H9 (cell line): Measurements from ENCODE around the gene ARF4. TPM values are rescaled to one million over a fixed set of nuclear protein-coding genes. Genes with fewer than 3 reads are reported as not detected.
A peak's percentile ranks its signal among the peaks of the same experiment; 100 is the strongest.

Experiments
- DNase-seq: peaks from one replicate; pipeline ENCODE4 v3.0.0-alpha.2; 2017
- H2AFZ ChIP-seq: one replicate; pipeline ENCODE4 v1.6.1; 2013; ENCODE audit warnings: mild to moderate bottlenecking, low read length, control low read depth, moderate library complexity
- H2AK5ac ChIP-seq: 2 replicates; pipeline ENCODE4 v1.6.1; 2013; ENCODE audit warnings: low read length, control low read depth, mixed read lengths; ENCODE audit not compliant: insufficient read length
- H2BK120ac ChIP-seq: one replicate; pipeline ENCODE4 v1.6.1; 2013; ENCODE audit warnings: low read depth, mild to moderate bottlenecking, low read length, control low read depth, inconsistent platforms; ENCODE audit not compliant: poor library complexity, severe bottlenecking
- H2BK12ac ChIP-seq: 2 replicates; pipeline ENCODE4 v1.6.1; 2013; ENCODE audit warnings: low read length, control low read depth, mixed read lengths, low read depth; ENCODE audit not compliant: insufficient read length
- H2BK15ac ChIP-seq: 2 replicates; pipeline ENCODE4 v1.6.1; 2013; ENCODE audit warnings: low read depth, low read length, control low read depth
- H2BK20ac ChIP-seq: one replicate; pipeline ENCODE4 v1.6.1; 2013; ENCODE audit warnings: low read depth, mild to moderate bottlenecking, low read length, control low read depth, inconsistent platforms; ENCODE audit not compliant: poor library complexity, severe bottlenecking
- H2BK5ac ChIP-seq: 2 replicates; pipeline ENCODE4 v1.6.1; 2013; ENCODE audit warnings: low read length, control low read depth, mixed read lengths; ENCODE audit not compliant: insufficient read length
- H3K14ac ChIP-seq: 2 replicates; pipeline ENCODE4 v1.6.1; 2013; ENCODE audit warnings: low read length, control low read depth; ENCODE audit not compliant: insufficient read depth
- H3K18ac ChIP-seq: 2 replicates; pipeline ENCODE4 v1.6.1; 2013; ENCODE audit warnings: low read depth, mild to moderate bottlenecking, mixed read lengths, low read length, control low read depth; ENCODE audit not compliant: insufficient read length
- H3K23ac ChIP-seq: 2 replicates; pipeline ENCODE4 v1.6.1; 2013; ENCODE audit warnings: low read length, control low read depth, mixed read lengths, low read depth; ENCODE audit not compliant: insufficient read length
- H3K23me2 ChIP-seq: 2 replicates; pipeline ENCODE4 v1.6.1; 2013; ENCODE audit warnings: low read depth, mild to moderate bottlenecking, mixed read lengths, low read length, control low read depth; ENCODE audit not compliant: insufficient read length, poor library complexity, severe bottlenecking
- H3K27ac ChIP-seq: 2 replicates; pipeline ENCODE4 v1.5.1; 2013; ENCODE audit warnings: low read length, control low read depth, mixed read lengths, low read depth; ENCODE audit not compliant: insufficient read length
- H3K27me3 ChIP-seq: 2 replicates; pipeline ENCODE4 v1.6.1; 2013; ENCODE audit warnings: low read length, control low read depth, inconsistent platforms; ENCODE audit not compliant: insufficient read depth
- H3K4ac ChIP-seq: 2 replicates; pipeline ENCODE4 v1.6.1; 2013; ENCODE audit warnings: low read depth, mild to moderate bottlenecking, control low read depth, inconsistent platforms, low read length, moderate library complexity
- H3K4me1 ChIP-seq: 2 replicates; pipeline ENCODE4 v1.6.1; 2013; ENCODE audit warnings: low read length, control low read depth, inconsistent platforms; ENCODE audit not compliant: insufficient read depth
- H3K4me2 ChIP-seq: 2 replicates; pipeline ENCODE4 v1.6.1; 2013; ENCODE audit warnings: low read length, control low read depth, mixed read lengths; ENCODE audit not compliant: insufficient read length, insufficient read depth
- H3K56ac ChIP-seq: 2 replicates; pipeline ENCODE4 v1.6.1; 2013; ENCODE audit warnings: low read depth, mild to moderate bottlenecking, mixed read lengths, low read length, control low read depth; ENCODE audit not compliant: insufficient read length
- H3K79me1 ChIP-seq: 2 replicates; pipeline ENCODE4 v1.6.1; 2013; ENCODE audit warnings: low read depth, mild to moderate bottlenecking, moderate library complexity, low read length, control low read depth, inconsistent platforms; ENCODE audit not compliant: insufficient read depth, poor library complexity, severe bottlenecking
- H3K79me2 ChIP-seq: 2 replicates; pipeline ENCODE4 v1.6.1; 2013; ENCODE audit warnings: low read length, control low read depth, inconsistent platforms; ENCODE audit not compliant: insufficient read depth
- H3K9ac ChIP-seq: 2 replicates; pipeline ENCODE4 v1.6.1; 2013; ENCODE audit warnings: low read length, control low read depth, mixed read lengths; ENCODE audit not compliant: insufficient read length; ENCODE audit errors: extremely low read depth
- H3K9me3 ChIP-seq: one replicate; pipeline ENCODE4 v1.6.1; 2013; ENCODE audit warnings: low read depth, low read length, inconsistent platforms; ENCODE audit not compliant: control insufficient read depth
- H3T11ph ChIP-seq: one replicate; pipeline ENCODE4 v1.6.1; 2013; ENCODE audit warnings: mild to moderate bottlenecking, low read length, control low read depth, inconsistent platforms
- H4K20me1 ChIP-seq: one replicate; pipeline ENCODE4 v1.6.1; 2013; ENCODE audit not compliant: control insufficient read depth, insufficient read length, insufficient read depth
- H4K5ac ChIP-seq: 2 replicates; pipeline ENCODE4 v1.6.1; 2013; ENCODE audit warnings: low read depth, mild to moderate bottlenecking, mixed read lengths, low read length, control low read depth; ENCODE audit not compliant: insufficient read length
- H4K8ac ChIP-seq: replicated peaks from 2 replicates; pipeline ENCODE4 v1.6.1; 2013; ENCODE audit warnings: low read length, control low read depth, mixed read lengths, low read depth; ENCODE audit not compliant: insufficient read length
- H4K91ac ChIP-seq: 2 replicates; pipeline ENCODE4 v1.6.1; 2013; ENCODE audit warnings: low read depth, mild to moderate bottlenecking, moderate library complexity, mixed read lengths, low read length, control low read depth; ENCODE audit not compliant: insufficient read length
- H3K27ac Mint-ChIP-seq, 3 experiments: 2 replicates in 2 of 3; 3 replicates in 1 of 3; pipeline ENCODE4 v1.8.0; 2020 to 2021; ENCODE audit warnings: mixed read lengths in 3 of 3, mild to moderate bottlenecking in 1 of 3, moderate library complexity in 1 of 3
- H3K27me3 Mint-ChIP-seq: 2 replicates; pipeline ENCODE4 v1.8.0; 2021; ENCODE audit warnings: low read depth, mild to moderate bottlenecking, moderate library complexity, mixed read lengths
- H3K36me3 Mint-ChIP-seq, 3 experiments: 2 replicates in 2 of 3; 3 replicates in 1 of 3; pipeline ENCODE4 v1.8.0; 2020 to 2021; ENCODE audit warnings: low read depth in 3 of 3, mixed read lengths in 3 of 3; ENCODE audit not compliant: insufficient read depth in 1 of 3
- H3K4me1 Mint-ChIP-seq, 2 experiments: 2 replicates each; pipeline ENCODE4 v1.8.0; 2020; ENCODE audit warnings: mixed read lengths in 2 of 2
- H3K4me3 Mint-ChIP-seq, 2 experiments: 2 replicates in 1 of 2; 3 replicates in 1 of 2; pipeline ENCODE4 v1.8.0; 2020 to 2021; ENCODE audit warnings: mild to moderate bottlenecking in 2 of 2, mixed read lengths in 2 of 2, moderate library complexity in 1 of 2
- H3K9me3 Mint-ChIP-seq, 2 experiments: 2 replicates in 1 of 2; 3 replicates in 1 of 2; pipeline ENCODE4 v1.8.0; 2020; ENCODE audit warnings: mild to moderate bottlenecking in 2 of 2, mixed read lengths in 2 of 2, moderate library complexity in 1 of 2
- WGBS: extraction: QIAGEN DNeasy Blood & Tissue Kit; methylation state at CpG from one replicate; pipeline ENCODE4 v1.1.7; 2013; ENCODE audit warnings: missing lambda C conversion rate, low lambda C conversion rate, mixed read lengths; ENCODE audit not compliant: insufficient read length; ENCODE audit errors: extremely low coverage; 5-methylcytosine and 5-hydroxymethylcytosine counted together
- total RNA-seq: library from RNA; stranded (reverse); gene quantifications from 2 replicates; pipeline ENCODE4 v1.2.1, GENCODE V29; 2021
- TF ChIP-seq, protein P1 (sequence below): fragments of 200-600 bp; sonication (generic); conservative IDR thresholded peaks from 3 replicates; pipeline ENCODE4 v1.8.0; 2021; ENCODE audit warnings: antibody characterized with exemption, mild to moderate bottlenecking

The ARF4 gene
- total RNA-seq, 1 experiment from 2014 or later = 160 TPM

DNA sequence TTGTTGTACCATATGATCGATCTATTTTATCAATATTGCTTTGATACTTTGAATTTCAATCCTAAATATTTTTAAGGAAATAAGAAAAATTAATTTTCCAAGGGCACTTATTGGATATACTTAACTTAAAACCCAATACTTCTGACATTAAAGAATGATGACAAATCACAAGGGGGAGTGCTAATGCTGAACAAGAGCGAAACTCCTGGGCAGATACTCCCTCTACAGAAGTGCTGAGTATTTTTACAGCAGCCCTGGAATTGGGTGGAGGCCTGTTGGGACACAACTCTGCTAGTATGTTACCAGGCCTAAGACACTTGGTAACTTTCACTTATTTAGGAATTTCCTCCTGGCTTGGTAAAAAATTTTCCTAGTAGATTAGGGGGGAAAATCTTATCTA, 49.6 kb upstream of the ARF4 start:
- H3K4me2 ChIP-seq = no peak overlapping the region
- H3K56ac ChIP-seq = no peak overlapping the region
- H4K91ac ChIP-seq = no peak overlapping the region
- no peaks in the 10 kb centered on the region for H4K20me1 ChIP-seq
- TF ChIP-seq, protein P1, sequence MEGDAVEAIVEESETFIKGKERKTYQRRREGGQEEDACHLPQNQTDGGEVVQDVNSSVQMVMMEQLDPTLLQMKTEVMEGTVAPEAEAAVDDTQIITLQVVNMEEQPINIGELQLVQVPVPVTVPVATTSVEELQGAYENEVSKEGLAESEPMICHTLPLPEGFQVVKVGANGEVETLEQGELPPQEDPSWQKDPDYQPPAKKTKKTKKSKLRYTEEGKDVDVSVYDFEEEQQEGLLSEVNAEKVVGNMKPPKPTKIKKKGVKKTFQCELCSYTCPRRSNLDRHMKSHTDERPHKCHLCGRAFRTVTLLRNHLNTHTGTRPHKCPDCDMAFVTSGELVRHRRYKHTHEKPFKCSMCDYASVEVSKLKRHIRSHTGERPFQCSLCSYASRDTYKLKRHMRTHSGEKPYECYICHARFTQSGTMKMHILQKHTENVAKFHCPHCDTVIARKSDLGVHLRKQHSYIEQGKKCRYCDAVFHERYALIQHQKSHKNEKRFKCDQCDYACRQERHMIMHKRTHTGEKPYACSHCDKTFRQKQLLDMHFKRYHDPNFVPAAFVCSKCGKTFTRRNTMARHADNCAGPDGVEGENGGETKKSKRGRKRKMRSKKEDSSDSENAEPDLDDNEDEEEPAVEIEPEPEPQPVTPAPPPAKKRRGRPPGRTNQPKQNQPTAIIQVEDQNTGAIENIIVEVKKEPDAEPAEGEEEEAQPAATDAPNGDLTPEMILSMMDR = no peak; the same call in 2 of the 3 replicates
- H4K8ac ChIP-seq = no peak overlapping the region
- DNase-seq = no peak
- no peak overlapping the region for H2BK5ac ChIP-seq
- no peak overlapping the region for H3T11ph ChIP-seq
- no peak overlapping the region for H3K23ac ChIP-seq
- H3K27ac ChIP-seq = no peak overlapping the region
- Mint-ChIP-seq H3K4me1 (no peaks in the 10 kb centered on the region), H3K27ac (peak overlapping the region in 2 of 3 experiments; percentile 32 to 59; a peak in 1 of 7 replicates), H3K36me3 (peaks cover 37 to 56% (median 51%) of the 10 kb centered on the region in 3 experiments), H3K9me3 (peaks cover 15% of the 10 kb centered on the region in 2 experiments; a peak in 4 of 5 replicates), H3K4me3 (no peak overlapping the region), H3K27me3 (no peaks in the 10 kb centered on the region)
- no peaks in the 10 kb centered on the region for H3K79me1 ChIP-seq
- no peak overlapping the region for H4K5ac ChIP-seq
- H3K9me3 ChIP-seq = no peaks in the 10 kb centered on the region
- H3K14ac ChIP-seq = no peak overlapping the region
- H2BK120ac ChIP-seq = no peak overlapping the region
- no CpG with 5 or more reads among the region's 2 CpGs for WGBS
- H3K4me1 ChIP-seq = no peaks in the 10 kb centered on the region
- no peak overlapping the region for H2AFZ ChIP-seq
- no peak overlapping the region for H2BK20ac ChIP-seq
- H2BK15ac ChIP-seq = no peak overlapping the region
- H3K18ac ChIP-seq = no peak overlapping the region
- H3K79me2 ChIP-seq = no peaks in the 10 kb centered on the region
- H3K4ac ChIP-seq = no peak overlapping the region
- H3K23me2 ChIP-seq = no peaks in the 10 kb centered on the region
- H3K27me3 ChIP-seq = no peaks in the 10 kb centered on the region
- no peak overlapping the region for H2AK5ac ChIP-seq
- no peak overlapping the region for H3K9ac ChIP-seq
- H2BK12ac ChIP-seq = no peak overlapping the region
